ENCODE results near the gene CFAP299. TPM values are rescaled to one million over a fixed set of nuclear protein-coding genes. Genes with fewer than 3 reads are reported as not detected.

Gene CFAP299
- total and polyA plus RNA-seq, 3 experiments from 2014 or later = not detected

DNA sequence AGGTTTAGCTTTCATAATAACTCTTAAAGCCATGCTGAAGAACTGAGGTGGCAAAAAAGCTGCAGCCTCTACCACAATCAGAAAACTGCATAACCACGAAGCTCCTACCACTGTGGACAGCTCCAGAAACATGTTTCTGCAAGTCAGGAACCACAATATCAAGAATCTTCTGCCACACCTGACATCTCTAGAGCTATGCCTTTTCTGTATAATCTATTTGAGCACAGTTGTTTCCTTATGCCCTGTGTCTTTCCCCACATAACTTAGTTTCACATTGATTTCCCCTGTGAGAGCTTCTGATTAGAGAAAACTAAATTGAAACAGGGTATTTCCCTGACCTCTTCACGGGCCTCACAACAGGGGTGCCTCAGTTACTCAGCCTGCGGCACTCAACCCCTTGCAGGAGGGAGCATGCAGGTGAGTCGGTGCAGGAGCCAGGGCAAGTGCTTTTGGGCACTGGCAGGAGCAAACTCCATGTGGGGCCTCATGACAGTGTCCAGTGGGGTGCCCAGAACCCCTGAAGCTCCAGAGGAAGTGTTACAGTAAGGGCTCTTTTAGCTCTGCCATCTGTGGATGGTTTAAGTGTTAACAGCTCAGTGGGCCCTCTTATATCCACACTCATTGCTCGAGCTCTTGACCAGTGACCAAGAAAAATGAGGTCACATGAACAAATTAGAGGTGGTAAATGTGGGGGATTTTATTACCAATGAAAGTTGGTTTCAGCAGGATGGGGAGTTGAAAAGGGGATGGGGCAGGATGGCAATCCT lies 562.2 kb downstream of the CFAP299 start:
- H3K27me3 ChIP-seq (ENCODE audit: insufficient read depth, low read length, poor library complexity, severe bottlenecking) = no peaks in the 10 kb centered on the region
- Mint-ChIP-seq H3K27ac (no peak overlapping the region), H3K4me1 (no peaks in the 10 kb centered on the region)

DNA sequence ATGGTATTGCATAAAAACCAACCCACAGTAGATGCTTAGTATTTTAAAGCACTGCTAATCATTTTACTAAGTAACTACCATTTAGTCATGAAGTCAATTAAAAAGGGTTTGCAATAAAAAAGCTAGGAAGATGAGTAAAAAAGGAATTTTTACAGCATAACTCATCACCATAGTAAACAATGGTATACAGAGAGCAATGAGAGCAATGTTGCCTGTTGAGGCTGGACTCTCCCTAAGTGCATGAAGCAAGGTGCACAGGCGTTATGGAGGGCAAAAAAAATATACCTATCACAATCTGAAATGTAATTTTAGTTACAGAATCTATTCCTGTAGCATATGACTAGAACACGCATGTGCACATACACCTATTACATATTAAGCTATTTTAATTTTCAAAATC lies 565.4 kb downstream of the CFAP299 start:
- DNase-seq = no peak
- Mint-ChIP-seq H3K27ac (no peak overlapping the region), H3K4me1 (no peaks in the 10 kb centered on the region), H3K36me3 (no peaks in the 10 kb centered on the region), H3K9me3 (peaks cover 0 to 5% (median 0%) of the 10 kb centered on the region in 5 donors), H3K4me3 (no peak overlapping the region), H3K27me3 (peaks cover 0 to 3% of the 10 kb centered on the region in 2 donors)
- H3K27me3 ChIP-seq (ENCODE audit: insufficient read depth, low read length, poor library complexity, severe bottlenecking) = no peaks in the 10 kb centered on the region
- H3K4me3 ChIP-seq (ENCODE audit: low read length) = no peak overlapping the region
- ChIA-PET CTCF (no interaction called here), POLR2A (no interaction called here)
- H3K27ac ChIP-seq (ENCODE audit: low read depth, low read length) = no peak overlapping the region
- H3K36me3 ChIP-seq (ENCODE audit: insufficient read depth, low read length) = no peaks in the 10 kb centered on the region
- H3K4me1 ChIP-seq (ENCODE audit: insufficient read depth, low read length) = no peaks in the 10 kb centered on the region
- no peaks in the 10 kb centered on the region for H3K9me3 ChIP-seq (ENCODE audit: low read length)

More for the DNA sequence above, 562.2 kb downstream of the CFAP299 start:
- H3K9me3 Mint-ChIP-seq = peaks cover 0 to 6% (median 2%) of the 10 kb centered on the region in 5 donors
- no peak overlapping the region for H3K4me3 Mint-ChIP-seq
- ChIA-PET POLR2A (interaction anchor here (0.6 kb wide), 1 partner anchor 695 kb away, joined by 3 read pairs; no protein-coding TSS in a partner anchor), CTCF (interaction anchor here (0.9 kb wide), 1 partner anchor 532 kb away, joined by 3 read pairs; no protein-coding TSS in a partner anchor)
- DNase-seq = no peak
- H3K9me3 ChIP-seq (ENCODE audit: low read length) = no peaks in the 10 kb centered on the region
- no peak overlapping the region for H3K27ac ChIP-seq (ENCODE audit: low read depth, low read length)
- no peak overlapping the region for H3K4me3 ChIP-seq (ENCODE audit: low read length)
- peaks cover 0 to 2% of the 10 kb centered on the region in 2 donors for H3K27me3 Mint-ChIP-seq
- no peaks in the 10 kb centered on the region for H3K4me1 ChIP-seq (ENCODE audit: insufficient read depth, low read length)
- H3K36me3 ChIP-seq (ENCODE audit: insufficient read depth, low read length) = no peaks in the 10 kb centered on the region
- no peaks in the 10 kb centered on the region for H3K36me3 Mint-ChIP-seq

DNA sequence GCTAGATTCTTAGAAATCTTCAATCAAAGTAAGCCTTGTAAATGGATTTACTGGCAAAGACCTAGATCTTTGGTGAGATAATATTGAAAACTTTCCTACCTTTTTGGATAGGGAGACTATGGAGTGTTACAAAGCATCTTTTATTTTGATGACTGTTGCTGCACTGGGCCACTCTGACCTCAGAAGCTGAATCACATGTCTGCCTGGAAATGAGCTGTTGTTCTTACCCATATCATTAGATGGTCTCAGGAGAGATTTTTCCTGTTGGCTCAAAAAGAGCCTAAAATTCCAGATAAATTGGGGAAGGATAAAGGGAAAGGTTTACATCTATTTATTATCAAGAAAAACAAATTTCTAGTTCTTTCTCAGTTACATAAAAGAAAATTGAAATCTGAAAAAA lies 567.5 kb downstream of the CFAP299 start:
- POLR2A ChIA-PET = no interaction called here

DNA sequence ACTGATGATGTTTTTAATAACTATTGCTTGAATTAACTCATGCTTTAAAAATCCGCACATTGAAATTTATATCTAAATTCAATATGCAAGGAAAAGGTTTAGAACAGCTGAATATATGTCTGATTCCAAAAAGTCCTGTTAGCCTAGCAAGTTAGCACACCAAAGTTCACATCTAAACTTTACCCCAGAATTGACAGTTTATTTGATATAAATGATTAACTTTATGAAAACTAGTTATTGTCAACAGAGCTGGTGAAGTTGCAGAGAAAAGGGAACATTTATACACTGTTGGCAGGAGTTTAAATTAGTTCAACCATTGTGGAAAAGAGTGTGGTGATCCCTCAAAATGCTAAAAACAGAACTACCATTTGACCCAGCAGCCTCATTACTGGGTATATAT lies 574.4 kb downstream of the CFAP299 start:
- Histone ChIP-seq H3K36me3 (ENCODE audit: insufficient read depth, low read length) (no peaks in the 10 kb centered on the region), H3K27ac (ENCODE audit: low read depth, low read length) (no peak overlapping the region), H3K4me1 (ENCODE audit: insufficient read depth, low read length) (no peaks in the 10 kb centered on the region), H3K27me3 (ENCODE audit: insufficient read depth, low read length, poor library complexity, severe bottlenecking) (no peaks in the 10 kb centered on the region), H3K4me3 (ENCODE audit: low read length) (no peak overlapping the region), H3K9me3 (ENCODE audit: low read length) (no peaks in the 10 kb centered on the region)
- no peak overlapping the region for H3K27ac Mint-ChIP-seq
- H3K4me1 Mint-ChIP-seq = peaks cover 0 to 1% (median 0%) of the 10 kb centered on the region in 3 donors
- no peaks in the 10 kb centered on the region for H3K36me3 Mint-ChIP-seq
- H3K4me3 Mint-ChIP-seq = no peak overlapping the region
- H3K27me3 Mint-ChIP-seq = peaks cover 0 to 4% of the 10 kb centered on the region in 2 donors
- H3K9me3 Mint-ChIP-seq = peaks cover 0 to 15% (median 6%) of the 10 kb centered on the region in 5 donors
- no peak for DNase-seq
- ChIA-PET CTCF (no interaction called here), POLR2A (no interaction called here)

More for the DNA sequence above, 567.5 kb downstream of the CFAP299 start:
- H3K9me3 Mint-ChIP-seq = peaks cover 0 to 12% (median 6%) of the 10 kb centered on the region in 5 donors
- no peak for DNase-seq
- Histone ChIP-seq H3K27me3 (ENCODE audit: insufficient read depth, low read length, poor library complexity, severe bottlenecking) (no peaks in the 10 kb centered on the region), H3K9me3 (ENCODE audit: low read length) (no peaks in the 10 kb centered on the region), H3K4me1 (ENCODE audit: insufficient read depth, low read length) (no peaks in the 10 kb centered on the region), H3K4me3 (ENCODE audit: low read length) (no peak overlapping the region), H3K36me3 (ENCODE audit: insufficient read depth, low read length) (no peaks in the 10 kb centered on the region), H3K27ac (ENCODE audit: low read depth, low read length) (no peak overlapping the region)
- peaks cover 0 to 3% of the 10 kb centered on the region in 2 donors for H3K27me3 Mint-ChIP-seq
- H3K4me3 Mint-ChIP-seq = no peak overlapping the region
- H3K36me3 Mint-ChIP-seq = no peaks in the 10 kb centered on the region
- CTCF ChIA-PET = no interaction called here
- H3K4me1 Mint-ChIP-seq = no peaks in the 10 kb centered on the region
- H3K27ac Mint-ChIP-seq = no peak overlapping the region

DNA sequence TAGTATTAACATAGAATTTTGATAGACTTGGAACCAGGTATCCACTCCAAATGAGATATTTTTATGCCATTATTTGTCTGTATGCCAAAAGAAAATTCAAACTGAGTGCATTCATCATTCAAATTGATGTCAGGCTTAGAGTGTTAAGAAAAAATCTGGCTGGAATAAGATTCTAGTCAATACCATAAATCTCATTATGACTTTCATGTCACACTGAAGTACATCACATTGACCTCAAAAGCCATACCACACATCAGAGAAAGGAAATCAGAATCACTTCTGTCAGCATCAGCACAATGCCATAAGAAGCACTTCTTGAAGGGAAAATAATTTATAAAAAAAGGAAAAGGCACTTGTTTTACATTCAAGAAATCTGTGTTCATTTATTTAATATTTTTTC lies 575.9 kb downstream of the CFAP299 start:
- H3K9me3 Mint-ChIP-seq = peaks cover 0 to 10% (median 6%) of the 10 kb centered on the region in 5 donors

DNA sequence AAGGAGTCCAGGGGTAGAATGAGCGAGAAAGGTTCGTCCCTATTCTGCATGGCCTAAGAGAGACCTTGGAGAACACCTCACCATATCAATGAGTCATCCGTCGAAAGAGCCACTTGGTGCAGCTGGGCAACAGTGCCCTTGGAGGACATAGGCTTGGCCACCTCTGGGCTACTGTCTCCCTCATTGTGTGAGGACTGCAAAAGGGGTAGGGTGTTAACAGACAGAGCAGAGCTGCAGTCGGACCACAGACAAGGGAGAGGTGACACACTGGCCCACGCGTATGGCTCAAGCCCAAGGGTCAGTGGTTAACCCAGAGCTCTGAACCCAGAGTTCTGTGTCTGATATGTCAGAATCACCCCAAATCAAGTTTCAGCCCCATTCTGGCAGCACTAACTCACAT lies 576.8 kb downstream of the CFAP299 start:
- no peaks in the 10 kb centered on the region for H3K9me3 ChIP-seq (ENCODE audit: low read length)
- Mint-ChIP-seq H3K27me3 (peaks cover 5 to 6% of the 10 kb centered on the region in 2 donors), H3K27ac (no peak overlapping the region), H3K4me1 (peaks cover 0 to 1% (median 0%) of the 10 kb centered on the region in 3 donors), H3K4me3 (no peak overlapping the region), H3K36me3 (no peaks in the 10 kb centered on the region), H3K9me3 (peaks cover 0 to 6% (median 1%) of the 10 kb centered on the region in 5 donors)
- no peaks in the 10 kb centered on the region for H3K4me1 ChIP-seq (ENCODE audit: insufficient read depth, low read length)
- H3K27me3 ChIP-seq (ENCODE audit: insufficient read depth, low read length, poor library complexity, severe bottlenecking) = no peaks in the 10 kb centered on the region
- POLR2A ChIA-PET = no interaction called here
- H3K27ac ChIP-seq (ENCODE audit: low read depth, low read length) = no peak overlapping the region
- no peaks in the 10 kb centered on the region for H3K36me3 ChIP-seq (ENCODE audit: insufficient read depth, low read length)
- DNase-seq = no peak
- H3K4me3 ChIP-seq (ENCODE audit: low read length) = no peak overlapping the region
- CTCF ChIA-PET = no interaction called here

More for the DNA sequence above, 575.9 kb downstream of the CFAP299 start:
- ChIA-PET CTCF (no interaction called here), POLR2A (no interaction called here)
- Mint-ChIP-seq H3K27me3 (peaks cover 0 to 5% of the 10 kb centered on the region in 2 donors), H3K4me3 (no peak overlapping the region), H3K4me1 (peaks cover 0 to 1% (median 0%) of the 10 kb centered on the region in 3 donors), H3K27ac (no peak overlapping the region), H3K36me3 (no peaks in the 10 kb centered on the region)
- no peaks in the 10 kb centered on the region for H3K36me3 ChIP-seq (ENCODE audit: insufficient read depth, low read length)
- no peak overlapping the region for H3K27ac ChIP-seq (ENCODE audit: low read depth, low read length)
- no peaks in the 10 kb centered on the region for H3K9me3 ChIP-seq (ENCODE audit: low read length)
- no peaks in the 10 kb centered on the region for H3K4me1 ChIP-seq (ENCODE audit: insufficient read depth, low read length)
- H3K27me3 ChIP-seq (ENCODE audit: insufficient read depth, low read length, poor library complexity, severe bottlenecking) = no peaks in the 10 kb centered on the region
- DNase-seq = no peak
- no peak overlapping the region for H3K4me3 ChIP-seq (ENCODE audit: low read length)

DNA sequence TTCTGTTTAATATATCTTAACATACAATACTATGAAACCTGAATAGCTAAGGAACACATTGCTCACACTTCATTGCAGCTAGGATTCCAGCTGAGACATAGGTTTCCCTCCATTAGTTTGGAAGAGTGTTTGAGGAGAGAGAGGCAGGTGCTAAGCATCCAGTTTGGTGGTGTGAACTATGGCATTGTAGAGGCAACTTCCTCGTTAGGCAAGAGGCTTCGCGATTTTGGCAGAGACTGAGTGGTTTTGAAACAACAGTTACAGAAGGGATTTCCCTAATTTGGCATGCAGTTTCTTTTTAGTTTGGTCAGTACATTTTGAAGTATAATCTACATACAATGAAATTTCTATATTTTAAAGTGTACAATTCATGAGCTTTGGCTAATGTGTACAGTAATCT lies 577.9 kb downstream of the CFAP299 start:
- Histone ChIP-seq H3K9me3 (ENCODE audit: low read length) (no peaks in the 10 kb centered on the region), H3K4me1 (ENCODE audit: insufficient read depth, low read length) (no peaks in the 10 kb centered on the region), H3K36me3 (ENCODE audit: insufficient read depth, low read length) (no peaks in the 10 kb centered on the region), H3K27me3 (ENCODE audit: insufficient read depth, low read length, poor library complexity, severe bottlenecking) (no peaks in the 10 kb centered on the region), H3K27ac (ENCODE audit: low read depth, low read length) (no peak overlapping the region), H3K4me3 (ENCODE audit: low read length) (no peak overlapping the region)
- no peak overlapping the region for H3K4me3 Mint-ChIP-seq
- H3K27ac Mint-ChIP-seq = no peak overlapping the region
- ChIA-PET POLR2A (no interaction called here), CTCF (no interaction called here)
- peaks cover 0 to 6% (median 0%) of the 10 kb centered on the region in 5 donors for H3K9me3 Mint-ChIP-seq
- no peaks in the 10 kb centered on the region for H3K36me3 Mint-ChIP-seq
- DNase-seq = no peak
- peaks cover 0 to 1% (median 0%) of the 10 kb centered on the region in 3 donors for H3K4me1 Mint-ChIP-seq
- H3K27me3 Mint-ChIP-seq = peaks cover 5 to 6% of the 10 kb centered on the region in 2 donors

DNA sequence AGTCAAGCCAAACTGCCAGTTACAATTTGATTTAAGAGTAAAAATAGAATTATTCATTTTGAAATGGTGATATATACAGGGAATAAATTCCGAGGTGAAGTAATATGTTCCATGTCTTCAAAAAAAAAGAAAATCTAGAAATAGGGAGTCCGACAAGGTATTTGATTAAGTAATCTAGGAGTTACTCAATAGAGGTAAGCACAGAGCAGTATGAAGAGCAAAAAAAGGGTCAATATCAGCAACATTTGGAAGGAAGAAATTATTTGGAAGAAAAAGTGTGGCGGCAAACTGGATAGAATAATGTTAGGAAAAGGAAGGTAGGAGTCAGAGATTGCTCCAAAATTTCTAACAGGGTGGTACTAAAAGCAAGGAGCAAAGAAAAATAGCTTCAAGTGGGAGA lies 581.2 kb downstream of the CFAP299 start:
- DNase-seq = no peak
- no peaks in the 10 kb centered on the region for H3K36me3 ChIP-seq (ENCODE audit: insufficient read depth, low read length)
- H3K4me1 ChIP-seq (ENCODE audit: insufficient read depth, low read length) = no peaks in the 10 kb centered on the region

More for the DNA sequence above, 581.2 kb downstream of the CFAP299 start:
- H3K27me3 Mint-ChIP-seq = peaks cover 5 to 9% of the 10 kb centered on the region in 2 donors
- no peak overlapping the region for H3K4me3 Mint-ChIP-seq
- peaks cover 0 to 1% (median 0%) of the 10 kb centered on the region in 3 donors for H3K4me1 Mint-ChIP-seq
- Histone ChIP-seq H3K9me3 (ENCODE audit: low read length) (no peaks in the 10 kb centered on the region), H3K27me3 (ENCODE audit: insufficient read depth, low read length, poor library complexity, severe bottlenecking) (no peaks in the 10 kb centered on the region), H3K4me3 (ENCODE audit: low read length) (no peak overlapping the region), H3K27ac (ENCODE audit: low read depth, low read length) (no peak overlapping the region)
- CTCF ChIA-PET = no interaction called here
- peaks cover 0 to 4% (median 0%) of the 10 kb centered on the region in 5 donors for H3K9me3 Mint-ChIP-seq
- H3K36me3 Mint-ChIP-seq = no peaks in the 10 kb centered on the region
- POLR2A ChIA-PET = no interaction called here
- H3K27ac Mint-ChIP-seq = no peak overlapping the region

Data from CD8-positive, alpha-beta memory T cell (primary cell).